HL-60 (cell line): ENCODE measurements around the gene ERC2.

Experiments
- DNase-seq, 2 experiments: peaks; one replicate each; pipeline ENCODE4 v3.0.0-alpha.2; 2010 to 2020; ENCODE audit warnings: low read depth in 1 of 2, low spot score in 1 of 2
- H3K27ac ChIP-seq: fragments of 250-450 bp; sonication (Bioruptor Pico); replicated peaks from 2 replicates; pipeline ENCODE4 v1.5.1; 2020; ENCODE audit warnings: mild to moderate bottlenecking, moderate library complexity
- H3K27me3 ChIP-seq: fragments of 250-450 bp; sonication (Bioruptor Pico); 2 replicates; pipeline ENCODE4 v1.5.1; 2021; ENCODE audit warnings: mild to moderate bottlenecking, moderate library complexity; ENCODE audit not compliant: insufficient read depth, poor library complexity, severe bottlenecking
- H3K4me3 ChIP-seq: replicated peaks from 2 replicates; pipeline ENCODE4 v1.5.1; 2011; ENCODE audit warnings: mild to moderate bottlenecking, control low read depth, low read length; ENCODE audit not compliant: insufficient read depth
- CTCF ChIP-seq: IDR thresholded peaks from one replicate; pipeline ENCODE4 v1.5.1; 2011; ENCODE audit warnings: low read length, control low read depth, inconsistent platforms; ENCODE audit not compliant: insufficient read depth
- GABPA ChIP-seq: IDR thresholded peaks from 2 replicates; pipeline ENCODE4 v1.6.1; 2012; ENCODE audit warnings: low read depth
- POLR2AphosphoS5 ChIP-seq: IDR thresholded peaks from 2 replicates; pipeline ENCODE4 v1.6.1; 2012; ENCODE audit warnings: low read depth
- REST ChIP-seq: IDR thresholded peaks from 2 replicates; pipeline ENCODE4 v1.6.1; 2012; ENCODE audit warnings: low read depth; ENCODE audit not compliant: insufficient replicate concordance
- SPI1 ChIP-seq: IDR thresholded peaks from 2 replicates; pipeline ENCODE4 v1.6.1; 2012; ENCODE audit warnings: low read depth, mild to moderate bottlenecking, borderline replicate concordance

ERC2 gene

DNA sequence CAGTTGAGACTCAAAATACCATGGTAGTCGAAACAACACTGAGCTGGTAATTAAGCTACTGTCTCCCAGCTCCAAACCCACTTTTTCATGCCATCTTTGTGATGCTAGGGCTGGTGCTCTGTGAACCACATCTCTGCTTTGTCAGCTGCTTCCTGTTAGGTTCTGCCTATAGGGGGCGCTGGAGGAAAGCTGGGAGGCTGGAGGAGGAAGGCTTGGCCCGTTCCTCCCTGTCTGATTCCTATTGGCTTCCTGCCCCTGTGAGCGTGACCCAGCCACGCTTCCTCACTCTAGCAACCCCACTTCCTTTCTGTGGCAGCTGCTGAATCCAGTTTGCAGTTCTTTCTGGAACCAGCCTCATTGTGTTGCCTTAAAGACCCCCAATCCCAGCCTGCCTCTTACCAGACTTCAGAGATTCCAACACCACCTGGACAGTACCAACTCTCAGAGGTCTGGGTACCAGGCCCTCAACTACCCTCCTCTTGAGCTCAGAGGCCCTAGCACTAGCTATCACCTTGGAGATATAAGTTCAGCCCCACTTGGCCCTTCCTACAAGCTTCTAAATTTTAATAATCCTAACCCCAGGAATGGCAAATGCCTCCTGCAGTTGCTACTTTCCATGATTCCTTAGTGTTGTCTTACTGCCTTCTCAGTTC, 120.9 kb downstream of the ERC2 start:
- no peaks in the 10 kb centered on the region for H3K27me3 ChIP-seq
- peak; percentile 28 to 61 for DNase-seq
- H3K4me3 ChIP-seq: no peak overlapping the region
- H3K27ac ChIP-seq: no peak overlapping the region
- no peak for TF ChIP-seq POLR2AphosphoS5
- TF ChIP-seq REST: no peak
- peak; percentile 55 for TF ChIP-seq CTCF
- TF ChIP-seq SPI1: no peak; the same call in 1 of the 2 replicates

DNA sequence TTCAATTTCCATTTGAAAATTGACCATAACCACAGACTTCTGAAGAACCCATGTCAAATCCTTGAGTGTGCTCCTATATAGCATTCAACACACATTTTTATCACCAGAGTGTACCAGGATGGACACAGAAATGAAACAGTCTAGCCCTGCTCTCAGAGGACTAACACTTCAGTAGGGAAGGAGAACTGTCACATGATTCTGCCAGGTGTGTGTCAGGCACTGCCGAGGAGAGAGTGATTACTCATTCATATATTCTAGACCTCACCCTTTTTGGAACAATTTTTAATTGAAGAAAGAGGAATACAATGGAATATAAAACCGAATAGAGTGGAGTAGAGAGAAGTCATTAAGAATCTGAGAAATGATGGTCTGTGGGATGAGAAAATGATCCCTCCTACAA, 125.8 kb downstream of the ERC2 start:
- DNase-seq: no peak
- no peak for TF ChIP-seq GABPA
- TF ChIP-seq POLR2AphosphoS5: no peak
- no peak for TF ChIP-seq REST
- no peak for TF ChIP-seq CTCF
- TF ChIP-seq SPI1: no peak
- Histone ChIP-seq H3K4me3 (no peak overlapping the region), H3K27ac (no peak overlapping the region), H3K27me3 (no peaks in the 10 kb centered on the region)

DNA sequence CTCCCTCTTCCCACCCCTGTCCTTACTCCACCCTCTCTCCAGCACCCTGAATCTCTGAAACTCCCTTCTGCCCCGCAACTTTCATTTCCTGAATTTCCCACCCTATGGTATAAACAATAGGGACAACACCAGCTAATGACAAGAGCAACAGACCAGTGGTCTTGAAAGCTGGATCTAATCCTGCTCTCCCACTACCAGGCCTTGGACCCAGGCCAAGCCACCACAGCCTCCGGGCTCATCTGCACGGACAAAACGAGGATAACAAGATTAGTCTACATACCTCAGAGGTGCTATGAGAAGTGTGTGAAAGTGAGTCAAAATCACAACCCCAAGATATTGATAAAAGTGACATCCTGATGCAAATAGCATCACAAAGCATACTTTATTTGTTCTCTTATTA, 128.6 kb downstream of the ERC2 start:
- TF ChIP-seq POLR2AphosphoS5 (no peak), SPI1 (no peak), REST (no peak), GABPA (no peak)
- no peak for DNase-seq
- Histone ChIP-seq H3K27ac (no peak overlapping the region), H3K4me3 (no peak overlapping the region), H3K27me3 (no peaks in the 10 kb centered on the region)
